ENCODE measurements around the gene IL21R.

The IL21R gene

GRCh38 chr16:27428026-27428785 lies 26.2 kb downstream of the IL21R start:
- H3K4me3 ChIP-seq (ENCODE audit: low read length): no peak overlapping the region
- DNase-seq (ENCODE audit: low read depth): no peak
- peak; percentile 9 for TF ChIP-seq CTCF (IDR thresholded peaks at IDR 0.05; ENCODE audit: insufficient read depth, low read depth, low read length, missing control alignments)

- no peak for DNase-seq (ENCODE audit: low read depth)
- TF ChIP-seq CTCF (IDR thresholded peaks at IDR 0.05; ENCODE audit: insufficient read depth, low read depth, low read length, missing control alignments): no peak
- no peak overlapping the region for H3K4me3 ChIP-seq (ENCODE audit: low read length)
These were observed 27.4 kb downstream of the IL21R start for GRCh38 chr16:27429330-27429871.

- no peak overlapping the region for H3K4me3 ChIP-seq (ENCODE audit: low read length)
- DNase-seq (ENCODE audit: low read depth): no peak
- TF ChIP-seq CTCF (IDR thresholded peaks at IDR 0.05; ENCODE audit: insufficient read depth, low read depth, low read length, missing control alignments): no peak
These were observed 28.0 kb downstream of the IL21R start for GRCh38 chr16:27429981-27430441.

GRCh38 chr16:27430512-27430911 lies 28.5 kb downstream of the IL21R start:
- no peak overlapping the region for H3K4me3 ChIP-seq (ENCODE audit: low read length)
- no peak for DNase-seq (ENCODE audit: low read depth)
- no peak for TF ChIP-seq CTCF (IDR thresholded peaks at IDR 0.05; ENCODE audit: insufficient read depth, low read depth, low read length, missing control alignments)

GRCh38 chr16:27430923-27431484 lies 29.0 kb downstream of the IL21R start:
- no peak for TF ChIP-seq CTCF (IDR thresholded peaks at IDR 0.05; ENCODE audit: insufficient read depth, low read depth, low read length, missing control alignments)
- no peak for DNase-seq (ENCODE audit: low read depth)
- no peak overlapping the region for H3K4me3 ChIP-seq (ENCODE audit: low read length)

- peak; percentile 92 for DNase-seq (ENCODE audit: low read depth)
- TF ChIP-seq CTCF (IDR thresholded peaks at IDR 0.05; ENCODE audit: insufficient read depth, low read depth, low read length, missing control alignments): no peak
- no peak overlapping the region for H3K4me3 ChIP-seq (ENCODE audit: low read length)
These were observed 30.0 kb downstream of the IL21R start for GRCh38 chr16:27431773-27432532.

Measured in epithelial cell of esophagus (primary cell).